Fibroblast of skin of scalp (primary cell): Measurements from ENCODE around the gene ZNF785. TPM values are rescaled to one million over a fixed set of nuclear protein-coding genes. Genes with fewer than 3 reads are reported as not detected.
"Not testable (repeated sequence)": the region's sequence is repeated elsewhere in the genome, so short reads cannot be mapped to it uniquely, and the experiment has no call there.

ENCODE experiments used
- DNase-seq: peaks from one replicate; pipeline ENCODE4 v3.0.0-alpha.2; 2013
- polyA plus RNA-seq, 2 experiments: library from polyadenylated mRNA; unstranded; fragments of 120-200 nt; gene quantifications; one replicate each; pipeline ENCODE4 v1.2.1, GENCODE V29; 2013; ENCODE audit not compliant: insufficient read length in 2 of 2

ZNF785 gene
- 9.2 TPM for polyA plus RNA-seq (2013, experiment 1 of 2; ENCODE audit: insufficient read length)
- polyA plus RNA-seq (2013, experiment 2 of 2; ENCODE audit: insufficient read length), result 8.4 TPM

- DNase-seq, result peak; percentile 100
These were observed at the start of gene ZNF785 for GRCh38 chr16:30585400-30586191. Gene ZNF785, minus strand, starts transcription at chr16:30585697. Its CDS starts 86 bp downstream, at chr16:30585611.

- no peak for DNase-seq
These were observed 48.0 kb upstream of the ZNF785 start for GRCh38 chr16:30633526-30633925.

- DNase-seq, result not testable (repeated sequence)
These were observed 47.0 kb upstream of the ZNF785 start for GRCh38 chr16:30632454-30632853.

- peak; percentile 77 for DNase-seq
These were observed 43.4 kb upstream of the ZNF785 start for GRCh38 chr16:30628628-30629540.

GRCh38 chr16:30626236-30626635, 40.7 kb upstream of the ZNF785 start:
- no peak for DNase-seq

- DNase-seq, result no peak
These were observed 38.2 kb upstream of the ZNF785 start for GRCh38 chr16:30623536-30624283.

GRCh38 chr16:30622455-30623032, 37.0 kb upstream of the ZNF785 start:
- DNase-seq, result no peak

- DNase-seq, result peak; percentile 82
These were observed 36.3 kb upstream of the ZNF785 start for GRCh38 chr16:30621765-30622164.

GRCh38 chr16:30620169-30620568, 34.7 kb upstream of the ZNF785 start:
- DNase-seq, result no peak

GRCh38 chr16:30619638-30620037, 34.1 kb upstream of the ZNF785 start:
- DNase-seq, result no peak

- DNase-seq, result no peak
These were observed 33.7 kb upstream of the ZNF785 start for GRCh38 chr16:30619202-30619601.

- DNase-seq, result peak; percentile 18
These were observed 30.0 kb upstream of the ZNF785 start for GRCh38 chr16:30615358-30616091.

GRCh38 chr16:30609926-30610839, 24.7 kb upstream of the ZNF785 start, which contains the start of gene ZNF689:
Gene ZNF689, minus strand, starts transcription at chr16:30610389. Its CDS starts 348 bp downstream, at chr16:30610041.
- DNase-seq, result peak; percentile 98

GRCh38 chr16:30609002-30609925, 23.8 kb upstream of the ZNF785 start:
- DNase-seq, result peak; percentile 44

- no peak for DNase-seq
These were observed 20.5 kb upstream of the ZNF785 start for GRCh38 chr16:30606004-30606403.

- no peak for DNase-seq
These were observed 19.7 kb upstream of the ZNF785 start for GRCh38 chr16:30605158-30605557.

- DNase-seq, result no peak
These were observed 18.9 kb upstream of the ZNF785 start for GRCh38 chr16:30604316-30604947.

GRCh38 chr16:30603945-30604315, 18.4 kb upstream of the ZNF785 start:
- DNase-seq, result no peak
